SHP77 treated with DMSO at 0.1 percent for 48 hours (cell line): ENCODE measurements around the gene GTSE1.

Experiments used
- DNase-seq: peaks from one replicate; lab custom pipeline; 2025; lab: John Stamatoyannopoulos, UW

The GTSE1 gene

DNA sequence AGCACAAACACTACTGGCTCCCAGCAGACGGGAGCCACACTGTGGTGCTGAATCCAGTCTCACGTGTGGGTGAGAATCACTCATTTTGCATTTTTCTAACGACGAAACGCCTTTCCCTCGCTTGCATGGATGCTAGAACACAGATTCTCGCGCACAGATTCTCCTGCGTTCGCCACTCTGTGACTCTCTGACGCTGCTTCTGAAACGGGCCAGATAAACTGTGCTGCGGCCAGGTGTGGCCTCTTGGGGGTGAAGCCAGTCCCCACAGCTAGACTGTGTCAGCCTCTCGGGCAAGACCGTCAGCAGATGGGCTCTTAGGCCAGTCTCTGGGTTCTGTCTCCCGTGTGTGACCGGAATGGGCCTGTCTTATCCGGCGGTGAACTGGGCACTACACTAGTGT is 83.4 kb downstream of the GTSE1 start:
- no peak for DNase-seq
